Bone marrow (tissue), 2 donors: ENCODE data around the gene EPO.
A peak's percentile ranks its signal among the peaks of the same experiment; 100 is the strongest.
"Not testable (repeated sequence)": the region's sequence is repeated elsewhere in the genome, so short reads cannot be mapped to it uniquely, and the experiment has no call there.

Experiments used
- DNase-seq, 2 donors: peaks; one replicate each; lab custom pipeline; 2025; lab: John Stamatoyannopoulos, UW

Gene EPO

GRCh38 chr7:100705320-100705752, 14.9 kb upstream of the EPO start:
- peak; percentile 34 to 81 for DNase-seq

- DNase-seq: peak; percentile 92 to 93
Observed at GRCh38 chr7:100705753-100706671, 14.3 kb upstream of the EPO start, which contains the start of gene POP7. TSS of gene POP7 (plus strand) at chr7:100706121. CDS start at chr7:100706831, 710 bp downstream.

GRCh38 chr7:100706672-100707311, 13.5 kb upstream of the EPO start:
- no peak for DNase-seq

- DNase-seq: no peak
Observed at GRCh38 chr7:100708395-100708794, 11.9 kb upstream of the EPO start.

- no peak for DNase-seq
Observed at GRCh38 chr7:100710452-100710851, 9.8 kb upstream of the EPO start.

- no peak for DNase-seq
Observed at GRCh38 chr7:100711369-100711768, 8.9 kb upstream of the EPO start.

- no peak for DNase-seq
Observed at GRCh38 chr7:100714725-100715124, 5.5 kb upstream of the EPO start.

- DNase-seq: not testable (repeated sequence)
Observed at GRCh38 chr7:100717073-100717472, 3.2 kb upstream of the EPO start.

- DNase-seq: no peak
Observed at GRCh38 chr7:100719523-100720278, 567 bp upstream of the EPO start.

- DNase-seq: no peak
Observed at GRCh38 chr7:100720671-100721504, 620 bp downstream of the EPO start.

GRCh38 chr7:100721505-100721812, 1.2 kb downstream of the EPO start:
- no peak for DNase-seq

GRCh38 chr7:100722480-100723212, 2.4 kb downstream of the EPO start:
- no peak for DNase-seq

- no peak for DNase-seq
Observed at GRCh38 chr7:100723732-100724275, 3.5 kb downstream of the EPO start.

GRCh38 chr7:100724364-100724763, 4.1 kb downstream of the EPO start:
- not testable (repeated sequence) for DNase-seq

GRCh38 chr7:100726996-100727761, 6.9 kb downstream of the EPO start:
- no peak for DNase-seq

GRCh38 chr7:100728196-100728595, 7.9 kb downstream of the EPO start:
- no peak for DNase-seq

- no peak for DNase-seq
Observed at GRCh38 chr7:100730136-100730800, 10.0 kb downstream of the EPO start.

GRCh38 chr7:100731937-100732636, 11.8 kb downstream of the EPO start:
- DNase-seq: no peak

GRCh38 chr7:100735730-100736129, 15.5 kb downstream of the EPO start:
- DNase-seq: no peak
